ENCODE results near the gene CCNK. TPM values are rescaled to one million over a fixed set of nuclear protein-coding genes. Genes with fewer than 3 reads are reported as not detected.
A peak's percentile ranks its signal among the peaks of the same experiment; 100 is the strongest.

Gene CCNK
- total RNA-seq, 1 donor from 2014 or later, result 79.8 TPM

GRCh38 chr14:99479906-99480869, 1.0 kb upstream of the CCNK start, which contains the start of gene SETD3:
Gene SETD3 (minus strand): TSS chr14:99480859. CDS start chr14:99465805, 15,054 bp downstream.
- H3K27ac Mint-ChIP-seq (ENCODE audit: unreplicated experiment), result peak within 1 kb of the TSS; percentile 98
- TF ChIP-seq CTCF (IDR thresholded peaks at IDR 0.05; ENCODE audit: unreplicated experiment), result no peak
- peaks cover 3% of the 10 kb centered on the region for H3K36me3 Mint-ChIP-seq (ENCODE audit: low read depth, unreplicated experiment)
- DNase-seq (ENCODE audit: low spot score), result peak; percentile 58
- peaks cover 31% of the 10 kb centered on the region for H3K4me1 Mint-ChIP-seq (ENCODE audit: unreplicated experiment)
- H3K27me3 Mint-ChIP-seq (ENCODE audit: unreplicated experiment), result peaks cover 14% of the 10 kb centered on the region
- H3K9me3 Mint-ChIP-seq (ENCODE audit: unreplicated experiment), result no peaks in the 10 kb centered on the region
- H3K4me3 Mint-ChIP-seq (ENCODE audit: unreplicated experiment), result peak within 1 kb of the TSS; percentile 99

GRCh38 chr14:99481745-99482099, 513 bp downstream of the CCNK start:
- H3K4me1 Mint-ChIP-seq (ENCODE audit: unreplicated experiment), result peaks cover 29% of the 10 kb centered on the region
- H3K9me3 Mint-ChIP-seq (ENCODE audit: unreplicated experiment), result no peaks in the 10 kb centered on the region
- DNase-seq (ENCODE audit: low spot score), result peak; percentile 30
- no peak for TF ChIP-seq CTCF (IDR thresholded peaks at IDR 0.05; ENCODE audit: unreplicated experiment)
- H3K27me3 Mint-ChIP-seq (ENCODE audit: unreplicated experiment), result peaks cover 14% of the 10 kb centered on the region
- H3K36me3 Mint-ChIP-seq (ENCODE audit: low read depth, unreplicated experiment), result peaks cover 3% of the 10 kb centered on the region
- peak overlapping the region; percentile 99 for H3K4me3 Mint-ChIP-seq (ENCODE audit: unreplicated experiment)
- peak overlapping the region; percentile 98 for H3K27ac Mint-ChIP-seq (ENCODE audit: unreplicated experiment)

GRCh38 chr14:99484106-99484505, 2.9 kb downstream of the CCNK start:
- Mint-ChIP-seq H3K27ac (ENCODE audit: unreplicated experiment) (no peak overlapping the region), H3K4me1 (ENCODE audit: unreplicated experiment) (peaks cover 21% of the 10 kb centered on the region), H3K27me3 (ENCODE audit: unreplicated experiment) (peaks cover 14% of the 10 kb centered on the region), H3K36me3 (ENCODE audit: low read depth, unreplicated experiment) (peaks cover 3% of the 10 kb centered on the region), H3K9me3 (ENCODE audit: unreplicated experiment) (no peaks in the 10 kb centered on the region), H3K4me3 (ENCODE audit: unreplicated experiment) (no peak overlapping the region)
- no peak for DNase-seq (ENCODE audit: low spot score)
- no peak for TF ChIP-seq CTCF (IDR thresholded peaks at IDR 0.05; ENCODE audit: unreplicated experiment)

- no peak overlapping the region for H3K4me3 Mint-ChIP-seq (ENCODE audit: unreplicated experiment)
- no peaks in the 10 kb centered on the region for H3K27me3 Mint-ChIP-seq (ENCODE audit: unreplicated experiment)
- DNase-seq (ENCODE audit: low spot score), result no peak
- no peaks in the 10 kb centered on the region for H3K9me3 Mint-ChIP-seq (ENCODE audit: unreplicated experiment)
- no peak overlapping the region for H3K27ac Mint-ChIP-seq (ENCODE audit: unreplicated experiment)
- no peaks in the 10 kb centered on the region for H3K4me1 Mint-ChIP-seq (ENCODE audit: unreplicated experiment)
- no peak for TF ChIP-seq CTCF (IDR thresholded peaks at IDR 0.05; ENCODE audit: unreplicated experiment)
- peaks cover 23% of the 10 kb centered on the region for H3K36me3 Mint-ChIP-seq (ENCODE audit: low read depth, unreplicated experiment)
Measured at GRCh38 chr14:99497341-99497740, 16.1 kb downstream of the CCNK start.

- H3K36me3 Mint-ChIP-seq (ENCODE audit: low read depth, unreplicated experiment), result peaks cover 28% of the 10 kb centered on the region
Measured at GRCh38 chr14:99497894-99498293, 16.7 kb downstream of the CCNK start.

More at GRCh38 chr14:99497894-99498293, 16.7 kb downstream of the CCNK start:
- no peak for TF ChIP-seq CTCF (IDR thresholded peaks at IDR 0.05; ENCODE audit: unreplicated experiment)
- H3K27ac Mint-ChIP-seq (ENCODE audit: unreplicated experiment), result no peak overlapping the region
- no peak for DNase-seq (ENCODE audit: low spot score)
- no peaks in the 10 kb centered on the region for H3K27me3 Mint-ChIP-seq (ENCODE audit: unreplicated experiment)
- H3K4me1 Mint-ChIP-seq (ENCODE audit: unreplicated experiment), result peaks cover 3% of the 10 kb centered on the region
- H3K4me3 Mint-ChIP-seq (ENCODE audit: unreplicated experiment), result no peak overlapping the region
- H3K9me3 Mint-ChIP-seq (ENCODE audit: unreplicated experiment), result no peaks in the 10 kb centered on the region

All from endothelial cell (in vitro differentiated cells).